HEK293T (cell line): ENCODE measurements around the gene LRRC8B.

ENCODE experiments used
- ARNT ChIP-seq: fragments of 450-650 bp; IDR thresholded peaks from 2 replicates; pipeline ENCODE4 v1.6.1; 2017; ENCODE audit warnings: mild to moderate bottlenecking
- BHLHE40 ChIP-seq: fragments of 450-650 bp; IDR thresholded peaks from 2 replicates; pipeline ENCODE4 v1.6.1; 2016; ENCODE audit warnings: mild to moderate bottlenecking, moderate library complexity, borderline replicate concordance
- FOXA1 ChIP-seq: fragments of 450-650 bp; IDR thresholded peaks from 2 replicates; pipeline ENCODE4 v1.6.1; 2016; ENCODE audit warnings: mild to moderate bottlenecking
- HDGF ChIP-seq: fragments of 450-650 bp; IDR thresholded peaks from 2 replicates; pipeline ENCODE4 v1.6.1; 2017; ENCODE audit warnings: antibody characterized with exemption, borderline replicate concordance
- SP1 ChIP-seq: fragments of 450-650 bp; IDR thresholded peaks from 2 replicates; pipeline ENCODE4 v1.6.1; 2017
- TARDBP ChIP-seq: fragments of 450-650 bp; IDR thresholded peaks from 2 replicates; pipeline ENCODE4 v1.6.1; 2016
- ZNF384 ChIP-seq: fragments of 450-650 bp; IDR thresholded peaks from 2 replicates; pipeline ENCODE4 v1.6.1; 2016
- TF ChIP-seq, protein P1 (sequence below): fragments of 450-650 bp; IDR thresholded peaks from 2 replicates; pipeline ENCODE4 v1.6.1; 2016

DNA sequence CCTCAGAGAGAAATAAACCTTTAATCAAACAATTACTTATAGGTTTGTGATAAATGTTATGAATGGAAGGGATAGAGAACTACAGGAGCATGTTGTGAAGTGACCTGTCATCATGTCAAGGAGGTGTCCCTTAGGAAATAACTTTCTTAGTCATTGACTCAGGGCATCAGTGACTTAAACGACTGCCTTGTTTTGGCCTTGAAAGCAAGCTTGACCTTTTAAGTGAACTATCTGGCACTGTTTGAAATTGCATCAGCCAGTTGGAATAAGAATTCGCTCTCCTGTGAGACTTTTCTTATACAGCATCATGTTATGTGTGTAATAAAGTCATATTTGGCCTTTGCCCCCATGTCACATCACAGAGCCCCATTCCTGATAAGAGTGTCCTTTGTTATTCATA lies 30.9 kb downstream of the LRRC8B start:
- no peak for TF ChIP-seq SP1
- TF ChIP-seq BHLHE40, result no peak
- TF ChIP-seq FOXA1, result no peak
- TF ChIP-seq TARDBP, result no peak
- no peak for TF ChIP-seq ZNF384
- no peak for TF ChIP-seq ARNT
- TF ChIP-seq, protein P1, sequence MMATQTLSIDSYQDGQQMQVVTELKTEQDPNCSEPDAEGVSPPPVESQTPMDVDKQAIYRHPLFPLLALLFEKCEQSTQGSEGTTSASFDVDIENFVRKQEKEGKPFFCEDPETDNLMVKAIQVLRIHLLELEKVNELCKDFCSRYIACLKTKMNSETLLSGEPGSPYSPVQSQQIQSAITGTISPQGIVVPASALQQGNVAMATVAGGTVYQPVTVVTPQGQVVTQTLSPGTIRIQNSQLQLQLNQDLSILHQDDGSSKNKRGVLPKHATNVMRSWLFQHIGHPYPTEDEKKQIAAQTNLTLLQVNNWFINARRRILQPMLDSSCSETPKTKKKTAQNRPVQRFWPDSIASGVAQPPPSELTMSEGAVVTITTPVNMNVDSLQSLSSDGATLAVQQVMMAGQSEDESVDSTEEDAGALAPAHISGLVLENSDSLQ, result no peak
- TF ChIP-seq HDGF, result no peak
